ENCODE data around the gene APRT. TPM values are rescaled to one million over a fixed set of nuclear protein-coding genes. Genes with fewer than 3 reads are reported as not detected.

The APRT gene
- total RNA-seq, 4 donors from 2014 or later: 81.6 to 221 (median 149) TPM

DNA sequence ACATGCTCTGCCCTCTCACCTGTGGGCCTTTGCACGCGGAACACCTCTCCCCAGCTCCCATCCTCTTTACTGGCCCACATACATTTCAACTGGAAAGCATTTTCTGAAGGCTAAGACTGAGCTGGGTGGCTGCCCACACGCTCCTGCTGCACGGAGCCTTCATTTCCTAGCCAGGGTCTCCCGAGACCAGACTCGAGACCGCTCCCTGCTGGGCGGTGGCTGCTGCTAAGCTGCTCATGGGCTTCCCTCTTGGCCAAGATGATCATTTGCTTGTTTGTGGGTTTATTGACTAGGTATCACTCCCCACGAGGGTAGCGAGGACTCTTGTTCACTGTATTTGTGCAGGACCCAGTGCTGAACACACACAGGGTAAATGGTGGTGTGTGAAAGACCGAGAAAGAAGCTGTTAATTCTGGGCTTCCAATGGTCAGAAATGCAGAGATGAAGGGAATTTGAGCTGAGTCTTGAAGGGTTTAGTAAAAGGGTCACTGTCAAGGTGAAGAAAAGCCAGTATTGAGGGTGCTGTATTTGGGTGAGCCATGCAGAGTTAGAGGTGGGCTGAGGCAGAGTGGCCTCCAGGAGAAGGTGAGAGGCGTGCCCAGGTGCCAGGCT, 46.1 kb upstream of the APRT start:
- peak; percentile 82 for DNase-seq
- TF ChIP-seq POLR2A (IDR thresholded peaks at IDR 0.05) (no peak), POLR2AphosphoS5 (IDR thresholded peaks at IDR 0.05) (no peak), CTCF (IDR thresholded peaks at IDR 0.05) (peak; percentile 64 to 75 (median 72)), EP300 (IDR thresholded peaks at IDR 0.05; ENCODE audit: low read depth) (no peak)
- Histone ChIP-seq H3K36me3 (peaks cover 0 to 14% (median 2%) of the 10 kb centered on the region in 4 donors), H3K27ac (peak overlapping the region; percentile 77 to 90 (median 84)), H3K4me1 (peaks cover 14 to 31% (median 24%) of the 10 kb centered on the region in 4 donors), H3K9me3 (no peaks in the 10 kb centered on the region), H3K4me3 (peak overlapping the region; percentile 69 to 90 (median 80)), H3K27me3 (no peaks in the 10 kb centered on the region)
- WGBS, 2 donors (ENCODE audit: low coverage in 1 of 2): 14 to 62% methylated on average over 2 to 12 of the region's 12 CpGs
- in situ Hi-C loops (cut with MboI; ENCODE audit: low pct_ligation_motif_present in 1 of 4, low pct_unique_long_range_greater_than_20kb in 1 of 4, low sequenced_read_pairs in 3 of 4) (no loop called here), intact Hi-C loops (cut with DNase I; ENCODE audit: low total_unique reads) (no loop called here)

DNA sequence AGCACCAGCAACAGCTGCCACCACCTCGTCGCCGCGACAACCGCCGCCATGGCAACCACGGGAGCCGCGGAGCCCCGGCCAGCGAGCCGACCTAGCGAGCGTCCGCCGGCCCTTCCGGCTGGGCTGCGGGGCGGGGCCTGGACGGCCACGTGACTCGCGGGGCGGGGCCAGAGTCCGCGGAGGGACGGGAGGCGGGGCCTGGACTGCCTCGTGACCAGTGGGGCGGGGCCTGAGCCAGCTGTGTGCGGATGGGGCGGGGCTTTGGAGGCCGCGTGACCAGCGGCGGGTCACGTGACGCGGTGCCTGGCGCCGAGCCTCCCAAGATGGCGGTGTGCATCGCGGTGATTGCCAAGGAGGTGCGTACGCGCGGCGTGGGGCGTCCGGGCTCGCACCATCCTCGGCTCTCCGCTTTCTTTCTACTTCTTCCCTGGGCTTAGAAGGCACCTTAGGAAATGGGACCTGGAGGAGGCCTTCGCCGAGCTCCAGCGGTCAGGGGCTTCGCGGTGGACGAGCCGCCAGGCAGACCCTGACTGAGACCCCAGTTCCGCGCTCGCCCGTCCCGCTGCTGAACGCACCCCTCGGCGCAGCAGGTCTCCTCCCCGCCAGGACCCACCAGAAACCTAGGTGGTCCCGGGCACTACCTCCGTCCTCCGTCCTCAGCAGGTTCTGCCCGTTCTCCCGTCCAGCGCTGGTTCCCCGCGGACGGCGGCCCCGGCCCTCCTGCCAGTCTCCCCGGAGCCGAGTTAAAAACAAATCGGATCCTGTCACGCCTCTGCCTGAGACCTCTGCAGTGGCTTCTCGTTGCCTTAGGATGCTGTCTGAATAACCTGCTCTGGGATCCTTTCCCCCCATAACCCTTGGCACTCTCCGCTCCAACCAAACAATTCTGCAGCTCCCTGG, 45.4 kb upstream of the APRT start, which contains the start of the genes GALNS and TRAPPC2L:
Gene GALNS, minus strand, starts transcription at position 120 of the 900 bp plus-strand sequence. Its CDS starts 70 bp downstream, at position 50.
Gene TRAPPC2L, plus strand, starts transcription at position 300 of the 900 bp plus-strand sequence. Its CDS starts 24 bp downstream, at position 324.
- intact Hi-C loops (cut with DNase I; ENCODE audit: low total_unique reads) (no loop called here), in situ Hi-C loops (cut with MboI; ENCODE audit: low pct_ligation_motif_present in 1 of 4, low pct_unique_long_range_greater_than_20kb in 1 of 4, low sequenced_read_pairs in 3 of 4) (no loop called here)
- Histone ChIP-seq H3K36me3 (peaks cover 0 to 14% (median 2%) of the 10 kb centered on the region in 4 donors), H3K27ac (peak within 1 kb of the TSS; percentile 77 to 90 (median 84)), H3K4me1 (peaks cover 14 to 31% (median 24%) of the 10 kb centered on the region in 4 donors), H3K9me3 (no peaks in the 10 kb centered on the region), H3K27me3 (no peaks in the 10 kb centered on the region), H3K4me3 (peak within 1 kb of the TSS; percentile 69 to 90 (median 83))
- TF ChIP-seq POLR2AphosphoS5 (IDR thresholded peaks at IDR 0.05): peak; percentile 86 to 94 (median 91)
- peak; percentile 77 for TF ChIP-seq POLR2A (IDR thresholded peaks at IDR 0.05)
- TF ChIP-seq CTCF (IDR thresholded peaks at IDR 0.05): no peak
- DNase-seq: peak; percentile 100
- 0% methylated on average over 61 of the region's 87 CpGs; no CpG with 5 or more reads in 1 of the 2 donors for WGBS, 2 donors (ENCODE audit: low coverage in 1 of 2)

GRCh38 chr16:88856122-88856827, 44.5 kb upstream of the APRT start:
- Histone ChIP-seq H3K27ac (peak overlapping the region; percentile 77 to 90 (median 84)), H3K9me3 (no peaks in the 10 kb centered on the region), H3K4me3 (peak overlapping the region; percentile 69 to 90 (median 83)), H3K4me1 (peaks cover 14 to 31% (median 24%) of the 10 kb centered on the region in 4 donors), H3K36me3 (peaks cover 0 to 11% (median 2%) of the 10 kb centered on the region in 4 donors), H3K27me3 (no peaks in the 10 kb centered on the region)
- in situ Hi-C loops (cut with MboI; ENCODE audit: low pct_ligation_motif_present in 1 of 4, low pct_unique_long_range_greater_than_20kb in 1 of 4, low sequenced_read_pairs in 3 of 4) (no loop called here), intact Hi-C loops (cut with DNase I; ENCODE audit: low total_unique reads) (no loop called here)
- no peak for TF ChIP-seq POLR2A (IDR thresholded peaks at IDR 0.05)
- no peak for TF ChIP-seq EP300 (IDR thresholded peaks at IDR 0.05; ENCODE audit: low read depth)
- TF ChIP-seq CTCF (IDR thresholded peaks at IDR 0.05): no peak
- no peak for TF ChIP-seq POLR2AphosphoS5 (IDR thresholded peaks at IDR 0.05)
- peak; percentile 20 for DNase-seq
- WGBS, 2 donors (ENCODE audit: low coverage in 1 of 2): 20% methylated on average over 17 of the region's 53 CpGs; no CpG with 5 or more reads in 1 of the 2 donors

Data from transverse colon (tissue), 4 donors.